GM12878 (cell line): ENCODE results near the gene SLC24A4. TPM values are rescaled to one million over a fixed set of nuclear protein-coding genes. Genes with fewer than 3 reads are reported as not detected.

Experiments used
- ATAC-seq: fragments of 200-7000 bp; cut with Tn5 transposase; 3 replicates; pipeline ENCODE4 v1.9.1; 2020; ENCODE audit warnings: mild to moderate bottlenecking, moderate library complexity
- BruUV-seq: library from RNA; stranded (reverse); fragments of 400-500 nt; replicated peaks from 2 replicates; lab custom pipeline; 2021; lab: Mats Ljungman, UMichigan
- CTCF ChIA-PET: fragments of 300-600 bp; sonication (Branson Sonifier 250); formaldehyde crosslinking; extraction: SDS; loops from one replicate; lab custom pipeline; 2021; ENCODE audit warnings: inconsistent platforms; lab: Yijun Ruan, JAX
- POLR2A ChIA-PET: fragments of 350-600 bp; formaldehyde crosslinking; extraction: SDS; loops from one replicate; lab custom pipeline; 2021; ENCODE audit warnings: inconsistent platforms; lab: Charles Lee
- RAD21 ChIA-PET: fragments of 300-600 bp; sonication (Branson Sonifier 250); formaldehyde crosslinking; loops from one replicate; lab custom pipeline; 2023; ENCODE audit warnings: antibody characterized with exemption; ENCODE audit not compliant: unreplicated experiment; lab: Charles Lee
- SMC1A ChIA-PET: fragments of 300-600 bp; sonication (Branson Sonifier 250); formaldehyde crosslinking; loops from one replicate; lab custom pipeline; 2023; ENCODE audit not compliant: unreplicated experiment, uncharacterized antibody; lab: Charles Lee
- DNase-seq: peaks from one replicate; pipeline ENCODE4 v3.0.0-alpha.2; 2011; ENCODE audit warnings: low read depth, low spot score
- FAIRE-seq: peaks from 3 replicates; lab custom pipeline; 2011; peaks lifted over from hg19 to GRCh38; lab: Jason Lieb, UNC
- H2AFZ ChIP-seq: 2 replicates; pipeline ENCODE4 v1.6.0; 2011; ENCODE audit warnings: low read depth, low read length, control low read depth; ENCODE audit not compliant: control insufficient read depth
- H3K27ac ChIP-seq: 2 replicates; pipeline ENCODE4 v1.5.1; 2011; ENCODE audit warnings: control low read depth; ENCODE audit not compliant: control insufficient read depth, insufficient read depth
- H3K27me3 ChIP-seq, 2 experiments: replicated peaks in 1 of 2; 2 replicates each; pipeline versions ENCODE4 v1.6.0 to v1.6.1; 2011; ENCODE audit warnings: low read length in 1 of 2; ENCODE audit not compliant: control insufficient read depth in 2 of 2, insufficient read depth in 2 of 2
- H3K36me3 ChIP-seq, 2 experiments: 2 replicates each; pipeline ENCODE4 v1.5.1; 2011; ENCODE audit warnings: low read length in 1 of 2; ENCODE audit not compliant: control insufficient read depth in 2 of 2, insufficient read depth in 2 of 2
- H3K4me1 ChIP-seq: 2 replicates; pipeline ENCODE4 v1.6.1; 2011; ENCODE audit warnings: mild to moderate bottlenecking, low read length, moderate library complexity, mixed read lengths; ENCODE audit not compliant: control insufficient read depth, insufficient read depth
- H3K4me2 ChIP-seq: 2 replicates; pipeline ENCODE4 v1.6.0; 2011; ENCODE audit warnings: control low read depth; ENCODE audit not compliant: control insufficient read depth, insufficient read depth
- H3K4me3 ChIP-seq: fragments of 200-600 bp; sonication (generic); 2 replicates; pipeline ENCODE4 v1.5.1; 2016
- H3K79me2 ChIP-seq: 2 replicates; pipeline ENCODE4 v1.6.0; 2011; ENCODE audit warnings: low read length; ENCODE audit not compliant: control insufficient read depth, insufficient read depth
- H3K9ac ChIP-seq: 2 replicates; pipeline ENCODE4 v1.8.0; 2011; ENCODE audit warnings: low read length, control low read depth, mixed read lengths; ENCODE audit not compliant: control insufficient read depth, insufficient read depth
- H3K9me3 ChIP-seq: replicated peaks from 3 replicates; pipeline ENCODE4 v1.5.1; 2011; ENCODE audit warnings: mild to moderate bottlenecking, low read length; ENCODE audit not compliant: control insufficient read depth, insufficient read depth
- H4K20me1 ChIP-seq: 2 replicates; pipeline ENCODE4 v1.6.0; 2011; ENCODE audit not compliant: control insufficient read depth, insufficient read depth
- NRF1 ChIP-seq: conservative IDR thresholded peaks from 2 replicates; pipeline ENCODE4 v1.6.1; 2011; ENCODE audit warnings: mild to moderate bottlenecking, low read depth, low read length, improper control_type of control experiment
- ZBTB40 ChIP-seq: fragments of 450-650 bp; IDR thresholded peaks from 2 replicates; pipeline ENCODE4 v1.6.1; 2016; ENCODE audit warnings: mild to moderate bottlenecking, moderate library complexity, borderline replicate concordance
- WGBS: methylation state at CpG from one replicate; pipeline ENCODE4 v1.1.6; 2016; ENCODE audit warnings: low lambda C conversion rate; ENCODE audit not compliant: insufficient replicate concordance, insufficient coverage; ENCODE audit errors: missing lambda C conversion rate; 5-methylcytosine and 5-hydroxymethylcytosine counted together
- in situ Hi-C: fragments of 300-500 bp; cut with MboI; formaldehyde crosslinking; loops from 9 replicates; pipeline ENCODE4 v1.14.3; 2018; ENCODE audit warnings: mixed read lengths
- intact Hi-C: fragments of 100-400 bp; cut with micrococcal nuclease; formaldehyde crosslinking; loops from one replicate; pipeline ENCODE4 v1.14.2; 2022; ENCODE audit not compliant: unreplicated experiment
- polyA plus RNA-seq, 11 experiments: library from polyadenylated mRNA; depleted of rRNA in 4 of 11; unstranded in 6 of 11; stranded (reverse) in 5 of 11; fragments of >200 nt; fragmentation: Nextera tagmentation in 4 of 11; fragmentation: Illumina TruSeq in 1 of 11; extraction: Ambion mirVana in 4 of 11; extraction: Trizol in 1 of 11; gene quantifications; 1 replicate in 1 of 11; 2 replicates in 10 of 11; pipeline versions ENCODE4 v1.2.1 to v1.2.3, GENCODE V29; 2011 to 2016; ENCODE audit warnings: inconsistent platforms in 2 of 11, missing spikeins in 2 of 11, low read depth in 1 of 11
- total RNA-seq, 4 experiments: library from RNA; depleted of rRNA in 3 of 4; stranded (reverse); fragments of >200 nt in 3 of 4; fragmentation: Illumina TruSeq in 1 of 4; extraction: Trizol in 1 of 4; gene quantifications; 2 replicates each; pipeline versions ENCODE4 v1.2.1 to v1.2.3, GENCODE V29; 2013 to 2021

Gene SLC24A4
- total and polyA plus RNA-seq, 10 of the 15 experiments (the other 5 are each of a cell fraction or from before 2014, with no cell fraction given): under 0.01 to 0.46 (median 0.04) TPM; not detected in 5

DNA sequence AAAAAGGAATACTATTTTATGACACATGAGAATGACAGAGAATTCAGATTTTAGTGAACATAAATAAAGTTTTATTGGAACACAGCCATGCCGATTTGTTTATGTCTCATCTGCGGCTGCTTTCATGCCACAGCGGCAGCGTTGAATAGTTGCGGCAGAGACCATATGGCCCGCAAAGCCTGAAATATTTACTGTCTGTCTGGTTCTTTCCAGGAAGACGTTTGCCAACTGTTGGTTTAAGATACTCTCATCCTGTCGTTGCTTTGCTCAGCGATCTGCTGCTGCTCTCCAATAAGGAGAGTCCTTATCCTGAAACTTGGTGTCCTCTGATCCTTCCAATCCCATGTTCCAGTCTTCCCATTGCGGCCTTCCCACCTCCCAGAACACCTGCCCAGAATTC is 89.9 kb downstream of the SLC24A4 start:
- H3K79me2 ChIP-seq: no peaks in the 10 kb centered on the region
- H3K4me3 ChIP-seq: no peak overlapping the region
- WGBS: 71% methylated on average over 10 of the region's 10 CpGs
- H3K9ac ChIP-seq: no peak overlapping the region
- no peaks in the 10 kb centered on the region; the same call in 2 of the 3 replicates for H3K9me3 ChIP-seq
- no peaks in the 10 kb centered on the region; a peak in 2 of 4 replicates for H3K27me3 ChIP-seq
- intact Hi-C loops (no loop called here), in situ Hi-C loops (no loop called here)
- no peak for FAIRE-seq
- no peaks in the 10 kb centered on the region; the same call in 1 of the 2 replicates for H4K20me1 ChIP-seq
- H3K36me3 ChIP-seq: no peaks in the 10 kb centered on the region
- 0 out of 2 replicates have a peak, but pooled peaks cover 5% of the 10 kb centered on the region for H3K4me1 ChIP-seq
- no peak overlapping the region for H3K4me2 ChIP-seq
- ChIA-PET POLR2A (no interaction called here), RAD21 (no interaction called here), SMC1A (no interaction called here), CTCF (no interaction called here)
- no peak for DNase-seq
- TF ChIP-seq ZBTB40 (peak; percentile 28; the same call in 1 of the 2 replicates), NRF1 (no peak)
- no peak for ATAC-seq
- H2AFZ ChIP-seq: no peak overlapping the region
- no TSS peak for BruUV-seq
- H3K27ac ChIP-seq: no peak overlapping the region
